Measurements from ENCODE around the gene ZNF628. TPM values are rescaled to one million over a fixed set of nuclear protein-coding genes. Genes with fewer than 3 reads are reported as not detected.

Gene ZNF628
- total and polyA plus RNA-seq, 2 donors = 0.79 to 11.9 TPM

DNA sequence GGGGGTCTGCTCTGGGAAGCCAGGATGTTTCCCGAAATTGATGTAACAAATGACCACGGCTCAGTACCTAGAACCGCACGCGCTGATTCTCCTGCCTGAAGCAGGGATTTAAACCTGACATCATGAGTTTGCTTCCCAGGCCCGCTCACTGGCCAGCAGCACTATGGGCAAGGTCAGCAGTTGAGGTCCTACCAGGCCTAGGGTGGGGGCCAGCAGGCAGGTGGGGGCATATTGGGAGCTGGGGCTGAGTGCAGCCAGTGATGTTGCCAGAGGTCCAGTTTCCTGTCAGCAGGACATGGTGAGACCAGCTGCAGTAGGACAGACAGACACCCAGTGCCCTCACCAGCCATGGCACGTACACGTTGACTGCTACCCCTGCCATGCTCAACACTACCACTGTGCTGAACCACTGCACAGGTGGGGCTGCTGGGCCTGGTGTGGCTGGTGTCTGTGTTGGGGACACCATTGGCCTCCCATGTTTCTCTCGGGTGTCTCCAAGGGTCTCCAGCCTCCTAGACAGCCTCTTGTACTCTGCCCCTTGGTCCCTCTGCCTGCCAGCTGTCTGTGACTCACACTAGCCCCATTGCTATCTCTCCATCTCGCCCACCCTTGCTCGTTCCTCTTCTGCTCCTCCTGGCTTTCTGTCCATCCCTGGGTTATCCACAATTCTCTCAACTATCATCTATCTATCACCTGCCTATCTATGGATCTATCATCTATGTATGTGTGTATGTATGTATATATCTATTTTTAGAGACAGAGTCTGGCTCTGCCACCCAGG is 10.8 kb upstream of the ZNF628 start:
- DNase-seq (ENCODE audit: extremely low spot score) = no peak
- WGBS = 84% methylated on average over 11 of the region's 11 CpGs
- Histone ChIP-seq H3K36me3 (ENCODE audit: insufficient read depth) (no peaks in the 10 kb centered on the region), H3K27ac (ENCODE audit: low read depth) (no peak overlapping the region), H3K4me1 (ENCODE audit: insufficient read depth) (peaks cover 2% of the 10 kb centered on the region), H3K4me3 (ENCODE audit: low read depth, low read length) (no peak overlapping the region)

DNA sequence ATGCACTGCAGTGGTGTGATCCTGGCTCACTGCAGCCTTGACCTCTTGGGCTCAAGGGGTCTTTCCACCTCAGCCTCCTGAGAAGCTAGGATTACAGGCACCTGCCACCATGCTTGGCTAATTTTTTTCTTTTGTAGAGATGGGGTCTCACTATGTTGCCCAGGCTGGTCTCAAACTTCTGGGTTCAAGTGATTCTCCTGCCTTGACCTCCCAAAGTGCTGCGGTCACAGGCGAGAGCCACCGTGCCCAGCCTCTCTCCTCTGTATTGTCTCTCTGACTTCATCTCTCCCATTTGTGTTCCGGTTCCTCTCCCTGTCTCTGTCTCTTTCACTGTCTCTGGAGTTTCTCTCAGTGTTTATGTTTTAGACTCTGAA is 10.2 kb upstream of the ZNF628 start:
- 76% methylated on average over 4 of the region's 4 CpGs for WGBS
- Histone ChIP-seq H3K36me3 (ENCODE audit: insufficient read depth) (no peaks in the 10 kb centered on the region), H3K4me1 (ENCODE audit: insufficient read depth) (no peaks in the 10 kb centered on the region), H3K4me3 (ENCODE audit: low read depth, low read length) (no peak overlapping the region), H3K27ac (ENCODE audit: low read depth) (no peak overlapping the region)
- no peak for DNase-seq (ENCODE audit: extremely low spot score)

GRCh38 chr19:55467236-55468053 is 9.0 kb upstream of the ZNF628 start:
- H3K4me3 ChIP-seq (ENCODE audit: low read depth, low read length) = no peak overlapping the region
- DNase-seq (ENCODE audit: extremely low spot score) = no peak
- H3K36me3 ChIP-seq (ENCODE audit: insufficient read depth) = no peaks in the 10 kb centered on the region
- H3K4me1 ChIP-seq (ENCODE audit: insufficient read depth) = no peaks in the 10 kb centered on the region
- 30% methylated on average over 29 of the region's 29 CpGs for WGBS
- H3K27ac ChIP-seq (ENCODE audit: low read depth) = no peak overlapping the region

- no peak overlapping the region for H3K4me3 ChIP-seq (ENCODE audit: low read depth, low read length)
- H3K27ac ChIP-seq (ENCODE audit: low read depth) = no peak overlapping the region
- no peak for DNase-seq (ENCODE audit: extremely low spot score)
- 25% methylated on average over 4 of the region's 4 CpGs for WGBS
- no peaks in the 10 kb centered on the region for H3K36me3 ChIP-seq (ENCODE audit: insufficient read depth)
- H3K4me1 ChIP-seq (ENCODE audit: insufficient read depth) = no peaks in the 10 kb centered on the region
Measured at GRCh38 chr19:55468054-55468393, 8.4 kb upstream of the ZNF628 start.

DNA sequence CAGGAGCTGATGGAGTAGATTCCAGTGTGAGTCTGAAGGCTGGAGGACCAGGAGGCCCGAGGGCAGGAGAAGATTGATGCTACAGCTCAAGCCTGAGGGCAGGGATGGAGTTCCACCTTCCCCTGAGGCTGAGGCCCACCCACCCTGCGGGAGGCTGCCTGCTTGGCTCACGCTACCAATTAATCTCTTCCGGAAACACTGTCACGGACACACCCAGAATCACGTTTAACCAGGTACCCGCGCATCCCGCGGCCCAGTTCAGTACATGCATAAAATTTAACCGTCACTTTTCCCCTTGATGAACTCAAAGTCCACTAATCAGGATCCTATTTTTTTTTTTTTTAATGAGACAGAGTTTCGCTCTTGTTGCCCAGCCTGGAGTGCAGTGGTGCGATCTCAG is 5.2 kb upstream of the ZNF628 start:
- Histone ChIP-seq H3K4me1 (ENCODE audit: insufficient read depth) (no peaks in the 10 kb centered on the region), H3K4me3 (ENCODE audit: low read depth, low read length) (no peak overlapping the region), H3K27ac (ENCODE audit: low read depth) (no peak overlapping the region), H3K36me3 (ENCODE audit: insufficient read depth) (no peaks in the 10 kb centered on the region)
- WGBS = 82% methylated on average over 13 of the region's 13 CpGs
- DNase-seq (ENCODE audit: extremely low spot score) = no peak

DNA sequence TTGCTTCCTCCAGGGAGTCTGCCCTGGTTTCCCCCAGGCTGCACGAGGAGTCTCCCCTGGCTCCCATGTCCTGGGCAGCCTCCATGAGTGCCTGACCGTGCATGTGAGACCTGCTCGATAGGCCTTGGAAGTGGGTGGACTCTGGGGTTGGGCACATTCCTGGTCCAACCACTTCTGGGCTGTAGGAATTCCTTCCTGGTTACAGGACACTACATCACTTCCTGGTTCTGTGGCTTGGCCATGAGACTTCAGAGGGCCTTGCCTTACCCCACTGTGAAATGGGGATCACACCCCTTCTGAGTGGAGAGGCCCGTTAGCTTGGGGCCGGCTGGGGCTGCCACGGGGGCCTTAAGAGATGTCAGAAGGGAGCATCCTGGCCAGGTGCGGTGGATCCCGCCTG is 4.0 kb upstream of the ZNF628 start:
- H3K27ac ChIP-seq (ENCODE audit: low read depth) = no peak overlapping the region
- H3K36me3 ChIP-seq (ENCODE audit: insufficient read depth) = no peaks in the 10 kb centered on the region
- H3K4me1 ChIP-seq (ENCODE audit: insufficient read depth) = no peaks in the 10 kb centered on the region
- no peak overlapping the region for H3K4me3 ChIP-seq (ENCODE audit: low read depth, low read length)
- WGBS = 77% methylated on average over 8 of the region's 8 CpGs
- DNase-seq (ENCODE audit: extremely low spot score) = no peak

GRCh38 chr19:55473225-55474012 is 3.0 kb upstream of the ZNF628 start:
- no peak for DNase-seq (ENCODE audit: extremely low spot score)
- Histone ChIP-seq H3K4me3 (ENCODE audit: low read depth, low read length) (no peak overlapping the region), H3K27ac (ENCODE audit: low read depth) (no peak overlapping the region), H3K36me3 (ENCODE audit: insufficient read depth) (no peaks in the 10 kb centered on the region), H3K4me1 (ENCODE audit: insufficient read depth) (no peaks in the 10 kb centered on the region)
- 48% methylated on average over 16 of the region's 16 CpGs for WGBS

GRCh38 chr19:55474269-55475265 is 1.9 kb upstream of the ZNF628 start:
- no peak for DNase-seq (ENCODE audit: extremely low spot score)
- H3K36me3 ChIP-seq (ENCODE audit: insufficient read depth) = no peaks in the 10 kb centered on the region
- H3K27ac ChIP-seq (ENCODE audit: low read depth) = no peak overlapping the region
- H3K4me3 ChIP-seq (ENCODE audit: low read depth, low read length) = no peak overlapping the region
- 84% methylated on average over 19 of the region's 19 CpGs for WGBS
- no peaks in the 10 kb centered on the region for H3K4me1 ChIP-seq (ENCODE audit: insufficient read depth)

DNA sequence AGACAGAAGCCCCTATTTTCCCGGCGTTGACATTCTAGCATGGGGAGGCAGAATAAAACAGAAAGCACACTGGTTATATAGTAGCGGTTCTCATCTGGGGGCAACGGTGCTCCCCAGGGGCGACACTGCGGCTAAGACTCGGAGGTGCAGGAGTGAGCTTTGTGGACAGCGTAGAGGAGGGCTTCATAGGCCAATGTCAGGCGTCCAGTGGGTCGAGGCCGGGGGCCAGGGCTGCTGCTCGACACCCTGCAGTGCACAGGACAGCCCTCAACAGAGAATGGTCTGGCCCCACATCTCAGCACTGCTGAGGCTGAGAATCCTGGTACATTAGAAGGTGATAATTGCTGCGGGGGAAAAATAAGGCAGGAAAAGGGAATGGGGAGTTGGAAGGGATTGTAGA is 1.5 kb downstream of the ZNF628 start:
- H3K4me1 ChIP-seq (ENCODE audit: insufficient read depth) = no peaks in the 10 kb centered on the region
- DNase-seq (ENCODE audit: extremely low spot score) = no peak
- H3K4me3 ChIP-seq (ENCODE audit: low read depth, low read length) = no peak overlapping the region
- 85% methylated on average over 13 of the region's 13 CpGs for WGBS
- no peaks in the 10 kb centered on the region for H3K36me3 ChIP-seq (ENCODE audit: insufficient read depth)
- no peak overlapping the region for H3K27ac ChIP-seq (ENCODE audit: low read depth)

GRCh38 chr19:55478364-55478763 is 1.9 kb downstream of the ZNF628 start:
- 86% methylated on average over 12 of the region's 12 CpGs for WGBS
- no peak overlapping the region for H3K27ac ChIP-seq (ENCODE audit: low read depth)
- H3K4me3 ChIP-seq (ENCODE audit: low read depth, low read length) = no peak overlapping the region
- DNase-seq (ENCODE audit: extremely low spot score) = no peak
- H3K4me1 ChIP-seq (ENCODE audit: insufficient read depth) = no peaks in the 10 kb centered on the region
- no peaks in the 10 kb centered on the region for H3K36me3 ChIP-seq (ENCODE audit: insufficient read depth)

- Histone ChIP-seq H3K4me3 (ENCODE audit: low read depth, low read length) (no peak overlapping the region), H3K27ac (ENCODE audit: low read depth) (no peak overlapping the region), H3K4me1 (ENCODE audit: insufficient read depth) (no peaks in the 10 kb centered on the region), H3K36me3 (ENCODE audit: insufficient read depth) (no peaks in the 10 kb centered on the region)
- 87% methylated on average over 17 of the region's 17 CpGs for WGBS
- DNase-seq (ENCODE audit: extremely low spot score) = no peak
Measured at GRCh38 chr19:55479045-55479444, 2.6 kb downstream of the ZNF628 start.

- H3K36me3 ChIP-seq (ENCODE audit: insufficient read depth) = no peaks in the 10 kb centered on the region
- H3K4me1 ChIP-seq (ENCODE audit: insufficient read depth) = no peaks in the 10 kb centered on the region
- no peak overlapping the region for H3K27ac ChIP-seq (ENCODE audit: low read depth)
- no peak overlapping the region for H3K4me3 ChIP-seq (ENCODE audit: low read depth, low read length)
- no peak for DNase-seq (ENCODE audit: extremely low spot score)
- WGBS = 81% methylated on average over 15 of the region's 15 CpGs
Measured at GRCh38 chr19:55479451-55480230, 3.2 kb downstream of the ZNF628 start.
